Measurements from ENCODE around the gene SLC3A2. TPM values are rescaled to one million over a fixed set of nuclear protein-coding genes. Genes with fewer than 3 reads are reported as not detected.
"Not testable (repeated sequence)": the region's sequence is repeated elsewhere in the genome, so short reads cannot be mapped to it uniquely, and the experiment has no call there.

Gene SLC3A2
- total RNA-seq, 1 donor from 2014 or later = 380 TPM

- no peak for TF ChIP-seq CTCF (IDR thresholded peaks at IDR 0.05)
- H3K27ac Mint-ChIP-seq (ENCODE audit: unreplicated experiment) = peak overlapping the region; percentile 95
- no peaks in the 10 kb centered on the region for H3K9me3 Mint-ChIP-seq (ENCODE audit: low read depth)
- H3K36me3 Mint-ChIP-seq (ENCODE audit: low read depth) = peaks cover 31% of the 10 kb centered on the region
- DNase-seq (ENCODE audit: low spot score) = no peak
- H3K4me3 Mint-ChIP-seq (ENCODE audit: unreplicated experiment) = peak overlapping the region; percentile 95
- H3K4me1 Mint-ChIP-seq (ENCODE audit: low read depth) = peaks cover 54% of the 10 kb centered on the region
- no peaks in the 10 kb centered on the region for H3K27me3 Mint-ChIP-seq (ENCODE audit: low read depth)
Observed at GRCh38 chr11:62854825-62855570, 25.7 kb upstream of the SLC3A2 start.

GRCh38 chr11:62855571-62856332 lies 24.9 kb upstream of the SLC3A2 start:
- Mint-ChIP-seq H3K4me3 (ENCODE audit: unreplicated experiment) (peak overlapping the region; percentile 95), H3K27me3 (ENCODE audit: low read depth) (no peaks in the 10 kb centered on the region), H3K4me1 (ENCODE audit: low read depth) (peaks cover 54% of the 10 kb centered on the region), H3K27ac (ENCODE audit: unreplicated experiment) (peak overlapping the region; percentile 95), H3K9me3 (ENCODE audit: low read depth) (no peaks in the 10 kb centered on the region), H3K36me3 (ENCODE audit: low read depth) (peaks cover 31% of the 10 kb centered on the region)
- peak; percentile 96 for DNase-seq (ENCODE audit: low spot score)
- TF ChIP-seq CTCF (IDR thresholded peaks at IDR 0.05) = no peak

GRCh38 chr11:62856333-62856895 lies 24.3 kb upstream of the SLC3A2 start:
- no peak for DNase-seq (ENCODE audit: low spot score)
- no peaks in the 10 kb centered on the region for H3K27me3 Mint-ChIP-seq (ENCODE audit: low read depth)
- H3K9me3 Mint-ChIP-seq (ENCODE audit: low read depth) = no peaks in the 10 kb centered on the region
- H3K36me3 Mint-ChIP-seq (ENCODE audit: low read depth) = peaks cover 31% of the 10 kb centered on the region
- peak overlapping the region; percentile 95 for H3K27ac Mint-ChIP-seq (ENCODE audit: unreplicated experiment)
- TF ChIP-seq CTCF (IDR thresholded peaks at IDR 0.05) = no peak
- peak overlapping the region; percentile 95 for H3K4me3 Mint-ChIP-seq (ENCODE audit: unreplicated experiment)
- peaks cover 54% of the 10 kb centered on the region for H3K4me1 Mint-ChIP-seq (ENCODE audit: low read depth)

- no peak for TF ChIP-seq CTCF (IDR thresholded peaks at IDR 0.05)
- Mint-ChIP-seq H3K27me3 (ENCODE audit: low read depth) (no peaks in the 10 kb centered on the region), H3K9me3 (ENCODE audit: low read depth) (no peaks in the 10 kb centered on the region), H3K4me3 (ENCODE audit: unreplicated experiment) (peak overlapping the region; percentile 95), H3K36me3 (ENCODE audit: low read depth) (peaks cover 24% of the 10 kb centered on the region), H3K4me1 (ENCODE audit: low read depth) (peaks cover 49% of the 10 kb centered on the region), H3K27ac (ENCODE audit: unreplicated experiment) (peak overlapping the region; percentile 1)
- DNase-seq (ENCODE audit: low spot score) = no peak
Observed at GRCh38 chr11:62857541-62857982, 23.1 kb upstream of the SLC3A2 start.

- H3K36me3 Mint-ChIP-seq (ENCODE audit: low read depth) = peaks cover 19% of the 10 kb centered on the region
- TF ChIP-seq CTCF (IDR thresholded peaks at IDR 0.05) = no peak
- H3K4me3 Mint-ChIP-seq (ENCODE audit: unreplicated experiment) = no peak overlapping the region
- no peaks in the 10 kb centered on the region for H3K27me3 Mint-ChIP-seq (ENCODE audit: low read depth)
- DNase-seq (ENCODE audit: low spot score) = no peak
- H3K4me1 Mint-ChIP-seq (ENCODE audit: low read depth) = peaks cover 46% of the 10 kb centered on the region
- no peak overlapping the region for H3K27ac Mint-ChIP-seq (ENCODE audit: unreplicated experiment)
- H3K9me3 Mint-ChIP-seq (ENCODE audit: low read depth) = no peaks in the 10 kb centered on the region
Observed at GRCh38 chr11:62858201-62858600, 22.5 kb upstream of the SLC3A2 start.

- H3K27me3 Mint-ChIP-seq (ENCODE audit: low read depth); H3K27ac Mint-ChIP-seq (ENCODE audit: unreplicated experiment); H3K9me3 Mint-ChIP-seq (ENCODE audit: low read depth); H3K4me3 Mint-ChIP-seq (ENCODE audit: unreplicated experiment); DNase-seq (ENCODE audit: low spot score); H3K36me3 Mint-ChIP-seq (ENCODE audit: low read depth): not testable (repeated sequence)
- H3K4me1 Mint-ChIP-seq (ENCODE audit: low read depth) = peaks cover 42% of the 10 kb centered on the region
Observed at GRCh38 chr11:62859281-62859703, 21.4 kb upstream of the SLC3A2 start.

Data from chondrocyte (in vitro differentiated cells).